ENCODE data around the gene SUFU. TPM values are rescaled to one million over a fixed set of nuclear protein-coding genes. Genes with fewer than 3 reads are reported as not detected.

Gene SUFU
- total and polyA plus RNA-seq, 2 experiments from 2014 or later: 2.8 to 5.6 TPM

- Histone ChIP-seq H3K27me3 (ENCODE audit: insufficient read depth) (no peaks in the 10 kb centered on the region), H3K79me2 (replicated peaks; ENCODE audit: insufficient read depth) (no peaks in the 10 kb centered on the region), H3K9me2 (ENCODE audit: insufficient read depth) (no peaks in the 10 kb centered on the region), H3K4me1 (ENCODE audit: insufficient read depth) (peaks cover 8% of the 10 kb centered on the region; the same call in 1 of the 2 replicates), H2AFZ (no peak overlapping the region), H3K27ac (ENCODE audit: low read depth) (no peak overlapping the region), H4K20me1 (replicated peaks; ENCODE audit: insufficient read depth) (no peaks in the 10 kb centered on the region), H3F3A (replicated peaks; ENCODE audit: low read depth) (peaks cover 2% of the 10 kb centered on the region; the same call in 1 of the 2 replicates), H3K4me3 (no peak overlapping the region), H3K36me3 (ENCODE audit: insufficient read depth) (no peaks in the 10 kb centered on the region), H3K4me2 (no peak overlapping the region)
- ATAC-seq: no peak
- Mint-ChIP-seq H3K9me3 (no peaks in the 10 kb centered on the region), H3K36me3 (ENCODE audit: low read depth) (no peaks in the 10 kb centered on the region), H3K27ac (no peak overlapping the region), H3K27me3 (ENCODE audit: insufficient read depth, low read depth, poor library complexity) (peaks cover 4% of the 10 kb centered on the region), H3K4me1 (peaks cover 18% of the 10 kb centered on the region), H3K4me3 (no peak overlapping the region)
- no peak for TF ChIP-seq ZNF462 (CRISPR knock-in tag; IDR thresholded peaks at IDR 0.05)
- TF ChIP-seq REST (IDR thresholded peaks at IDR 0.05; ENCODE audit: unreplicated experiment): no peak
- TF ChIP-seq ETS1 (IDR thresholded peaks at IDR 0.05): no peak
- TF ChIP-seq EZH2 (IDR thresholded peaks at IDR 0.05; ENCODE audit: low read depth, unreplicated experiment): no peak
- no peak for TF ChIP-seq EZH2phosphoT487 (IDR thresholded peaks at IDR 0.05; ENCODE audit: unreplicated experiment)
- no peak for TF ChIP-seq NANOG (IDR thresholded peaks at IDR 0.05; ENCODE audit: borderline replicate concordance)
- TF ChIP-seq CREB1 (CRISPR knock-in tag; IDR thresholded peaks at IDR 0.05; ENCODE audit: low read depth): no peak
- TF ChIP-seq STAT1 (IDR thresholded peaks at IDR 0.05; ENCODE audit: unreplicated experiment): no peak
- no peak for TF ChIP-seq ZNF331 (CRISPR knock-in tag; IDR thresholded peaks at IDR 0.05; ENCODE audit: low read depth)
- no peak for TF ChIP-seq POLR2AphosphoS5 (IDR thresholded peaks at IDR 0.05; ENCODE audit: low read depth)
- no peak for DNase-seq (ENCODE audit: low spot score)
Observed at GRCh38 chr10:102597131-102597991, 93.6 kb downstream of the SUFU start.
